ENCODE results near the gene NFIB. TPM values are rescaled to one million over a fixed set of nuclear protein-coding genes. Genes with fewer than 3 reads are reported as not detected.

Gene NFIB
- polyA plus RNA-seq, 3 donors = not detected

DNA sequence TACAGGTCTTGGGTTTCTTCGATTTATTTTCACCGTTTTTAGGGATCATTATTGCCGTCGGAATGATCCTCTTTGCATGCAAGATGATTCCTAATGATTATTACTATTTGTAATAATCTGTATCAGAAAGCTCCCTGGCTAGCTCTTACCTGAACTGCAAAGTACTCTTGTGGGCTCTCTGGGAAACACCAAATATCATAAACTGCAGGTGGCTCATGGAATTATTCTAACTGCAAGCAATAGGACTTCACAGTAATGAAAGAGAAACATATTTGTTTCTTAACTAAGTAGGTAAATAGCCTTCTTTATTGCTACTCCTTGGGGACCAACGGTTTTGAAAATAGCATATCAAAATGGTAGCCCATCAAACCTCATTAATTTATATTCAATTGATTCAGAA is 219.4 kb downstream of the NFIB start:
- Histone ChIP-seq H3K4me3 (replicated peaks in 1 of 3; ENCODE audit: low read depth in 2 of 3, low read length in 3 of 3) (no peak overlapping the region), H4K20me1 (ENCODE audit: insufficient read depth, low read length) (no peaks in the 10 kb centered on the region), H3K4me2 (replicated peaks; ENCODE audit: extremely low read depth, low read length, poor library complexity, severe bottlenecking) (no peak overlapping the region), H3K4me1 (ENCODE audit: control insufficient read depth in 1 of 2, insufficient read depth in 2 of 2, low read length in 2 of 2) (no peaks in the 10 kb centered on the region), H3K9ac (ENCODE audit: insufficient read depth, low read length, poor library complexity, severe bottlenecking) (no peak overlapping the region), H3K27me3 (ENCODE audit: control insufficient read depth in 2 of 2, insufficient read depth in 2 of 2, low read length in 2 of 2) (no peaks in the 10 kb centered on the region), H3K27ac (ENCODE audit: low read depth in 1 of 2, low read length in 2 of 2) (no peak overlapping the region), H3K9me3 (replicated peaks in 1 of 2; ENCODE audit: control insufficient read depth in 1 of 2, insufficient read depth in 1 of 2, low read length in 2 of 2) (no peaks in the 10 kb centered on the region), H3K79me2 (ENCODE audit: insufficient read depth, low read length) (no peaks in the 10 kb centered on the region), H3K36me3 (replicated peaks in 1 of 2; ENCODE audit: control insufficient read depth in 1 of 2, insufficient read depth in 2 of 2, low read length in 2 of 2) (no peaks in the 10 kb centered on the region), H2AFZ (ENCODE audit: insufficient read depth, low read depth, low read length, poor library complexity, severe bottlenecking) (no peak overlapping the region)
- Mint-ChIP-seq H3K36me3 (no peaks in the 10 kb centered on the region), H3K27ac (no peak overlapping the region), H3K4me1 (no peaks in the 10 kb centered on the region), H3K27me3 (ENCODE audit: low read depth in 3 of 3) (no peaks in the 10 kb centered on the region), H3K4me3 (no peak overlapping the region), H3K9me3 (no peaks in the 10 kb centered on the region)
- WGBS (ENCODE audit: insufficient coverage) = no CpG with 5 or more reads among the region's 5 CpGs
- no peak for DNase-seq
- intact Hi-C loops (cut with micrococcal nuclease) = no loop called here
- TF ChIP-seq, protein P1, sequence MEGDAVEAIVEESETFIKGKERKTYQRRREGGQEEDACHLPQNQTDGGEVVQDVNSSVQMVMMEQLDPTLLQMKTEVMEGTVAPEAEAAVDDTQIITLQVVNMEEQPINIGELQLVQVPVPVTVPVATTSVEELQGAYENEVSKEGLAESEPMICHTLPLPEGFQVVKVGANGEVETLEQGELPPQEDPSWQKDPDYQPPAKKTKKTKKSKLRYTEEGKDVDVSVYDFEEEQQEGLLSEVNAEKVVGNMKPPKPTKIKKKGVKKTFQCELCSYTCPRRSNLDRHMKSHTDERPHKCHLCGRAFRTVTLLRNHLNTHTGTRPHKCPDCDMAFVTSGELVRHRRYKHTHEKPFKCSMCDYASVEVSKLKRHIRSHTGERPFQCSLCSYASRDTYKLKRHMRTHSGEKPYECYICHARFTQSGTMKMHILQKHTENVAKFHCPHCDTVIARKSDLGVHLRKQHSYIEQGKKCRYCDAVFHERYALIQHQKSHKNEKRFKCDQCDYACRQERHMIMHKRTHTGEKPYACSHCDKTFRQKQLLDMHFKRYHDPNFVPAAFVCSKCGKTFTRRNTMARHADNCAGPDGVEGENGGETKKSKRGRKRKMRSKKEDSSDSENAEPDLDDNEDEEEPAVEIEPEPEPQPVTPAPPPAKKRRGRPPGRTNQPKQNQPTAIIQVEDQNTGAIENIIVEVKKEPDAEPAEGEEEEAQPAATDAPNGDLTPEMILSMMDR (IDR thresholded peaks at IDR 0.05) = no peak

DNA sequence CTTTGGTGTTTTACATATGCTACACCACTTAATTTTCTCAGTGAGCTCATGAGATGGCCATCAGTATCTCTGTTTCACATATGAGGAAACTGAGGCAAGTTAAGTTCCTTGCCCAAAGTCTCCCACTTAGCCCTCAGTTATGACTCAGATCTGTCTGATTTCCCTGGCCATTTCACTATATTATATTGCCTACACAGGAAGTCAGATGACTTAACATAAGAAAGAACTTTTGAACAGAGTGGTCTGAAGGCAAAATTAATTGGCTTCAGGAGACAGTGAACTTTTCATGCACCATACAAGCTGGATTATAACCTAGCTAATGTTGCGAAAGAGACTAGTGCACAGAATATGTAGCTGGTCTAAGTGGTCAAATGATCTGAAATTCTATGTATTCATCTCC is 221.6 kb downstream of the NFIB start:
- Mint-ChIP-seq H3K4me1 (no peaks in the 10 kb centered on the region), H3K27me3 (ENCODE audit: low read depth in 3 of 3) (no peaks in the 10 kb centered on the region), H3K4me3 (no peak overlapping the region), H3K36me3 (no peaks in the 10 kb centered on the region), H3K27ac (no peak overlapping the region), H3K9me3 (peaks cover 0 to 2% (median 0%) of the 10 kb centered on the region in 7 donors)
- DNase-seq = no peak
- Histone ChIP-seq H3K79me2 (ENCODE audit: insufficient read depth, low read length) (no peaks in the 10 kb centered on the region), H3K4me3 (replicated peaks in 1 of 3; ENCODE audit: low read depth in 2 of 3, low read length in 3 of 3) (no peak overlapping the region), H3K4me1 (ENCODE audit: control insufficient read depth in 1 of 2, insufficient read depth in 2 of 2, low read length in 2 of 2) (no peaks in the 10 kb centered on the region), H4K20me1 (ENCODE audit: insufficient read depth, low read length) (no peaks in the 10 kb centered on the region), H2AFZ (ENCODE audit: insufficient read depth, low read depth, low read length, poor library complexity, severe bottlenecking) (no peak overlapping the region), H3K27ac (ENCODE audit: low read depth in 1 of 2, low read length in 2 of 2) (no peak overlapping the region), H3K9ac (ENCODE audit: insufficient read depth, low read length, poor library complexity, severe bottlenecking) (no peak overlapping the region), H3K4me2 (replicated peaks; ENCODE audit: extremely low read depth, low read length, poor library complexity, severe bottlenecking) (no peak overlapping the region), H3K9me3 (replicated peaks in 1 of 2; ENCODE audit: control insufficient read depth in 1 of 2, insufficient read depth in 1 of 2, low read length in 2 of 2) (no peaks in the 10 kb centered on the region), H3K36me3 (replicated peaks in 1 of 2; ENCODE audit: control insufficient read depth in 1 of 2, insufficient read depth in 2 of 2, low read length in 2 of 2) (no peaks in the 10 kb centered on the region), H3K27me3 (ENCODE audit: control insufficient read depth in 2 of 2, insufficient read depth in 2 of 2, low read length in 2 of 2) (no peaks in the 10 kb centered on the region)
- TF ChIP-seq, protein P1 (IDR thresholded peaks at IDR 0.05) = no peak
- WGBS (ENCODE audit: insufficient coverage) = no CpG with 5 or more reads among the region's 1 CpG
- intact Hi-C loops (cut with micrococcal nuclease) = no loop called here

Data from CD14-positive monocyte (primary cell).